Fibroblast of upper back skin (primary cell): ENCODE measurements around the gene UBE2L3.
"Not testable (repeated sequence)": the region's sequence is repeated elsewhere in the genome, so short reads cannot be mapped to it uniquely, and the experiment has no call there.

Source experiments
- DNase-seq: peaks from one replicate; pipeline ENCODE4 v3.0.0-alpha.2; 2013

The UBE2L3 gene

GRCh38 chr22:21573293-21573734, 5.8 kb downstream of the UBE2L3 start:
- no peak for DNase-seq

- no peak for DNase-seq
Observed at GRCh38 chr22:21573750-21574494, 6.4 kb downstream of the UBE2L3 start.

- DNase-seq, result no peak
Observed at GRCh38 chr22:21579474-21579851, 11.9 kb downstream of the UBE2L3 start.

GRCh38 chr22:21580623-21581007, 13.1 kb downstream of the UBE2L3 start:
- not testable (repeated sequence) for DNase-seq

- not testable (repeated sequence) for DNase-seq
Observed at GRCh38 chr22:21581009-21581713, 13.6 kb downstream of the UBE2L3 start.

- no peak for DNase-seq
Observed at GRCh38 chr22:21582801-21583740, 15.6 kb downstream of the UBE2L3 start.

DNA sequence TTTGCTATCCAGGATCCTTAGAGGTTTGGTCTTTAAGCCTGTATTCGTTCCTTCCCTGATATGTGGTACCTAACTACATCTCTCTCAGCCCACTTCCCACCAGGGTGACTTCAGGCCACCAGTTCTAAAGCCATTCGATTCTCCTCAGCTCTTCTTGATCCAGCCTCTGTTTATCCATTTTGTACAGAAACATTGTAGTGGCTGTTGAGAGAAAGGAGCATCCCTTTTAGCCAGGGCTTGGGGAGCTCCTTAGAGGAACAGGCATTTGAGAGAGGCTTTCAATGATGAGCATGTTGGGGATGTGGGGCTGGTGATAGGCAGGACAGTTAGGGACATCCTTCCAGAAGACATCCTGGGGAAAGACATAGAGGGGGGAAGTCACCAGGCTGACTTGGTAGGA, 17.9 kb downstream of the UBE2L3 start:
- DNase-seq, result no peak

GRCh38 chr22:21587803-21588611, 20.5 kb downstream of the UBE2L3 start:
- DNase-seq, result peak; percentile 31

DNA sequence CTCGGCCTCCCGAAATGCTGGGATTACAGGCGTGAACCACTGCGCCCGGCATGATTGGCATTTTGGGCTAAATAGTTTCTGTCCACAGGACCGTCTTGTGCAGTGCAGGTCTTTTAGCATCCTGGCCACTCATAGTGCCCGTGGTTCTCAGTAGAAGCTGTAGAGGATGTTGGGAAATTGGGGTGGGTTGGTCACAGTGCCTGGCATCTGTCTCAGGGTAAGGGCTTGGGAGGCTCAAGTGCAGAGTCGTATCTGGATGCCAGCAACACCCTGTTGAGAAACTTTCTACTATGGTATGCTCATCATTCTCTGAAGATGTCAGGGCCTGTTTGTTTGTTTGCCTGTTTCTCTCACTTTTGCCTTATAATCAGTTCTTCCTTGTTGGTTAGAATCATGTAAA, 21.9 kb downstream of the UBE2L3 start:
- DNase-seq, result no peak

DNA sequence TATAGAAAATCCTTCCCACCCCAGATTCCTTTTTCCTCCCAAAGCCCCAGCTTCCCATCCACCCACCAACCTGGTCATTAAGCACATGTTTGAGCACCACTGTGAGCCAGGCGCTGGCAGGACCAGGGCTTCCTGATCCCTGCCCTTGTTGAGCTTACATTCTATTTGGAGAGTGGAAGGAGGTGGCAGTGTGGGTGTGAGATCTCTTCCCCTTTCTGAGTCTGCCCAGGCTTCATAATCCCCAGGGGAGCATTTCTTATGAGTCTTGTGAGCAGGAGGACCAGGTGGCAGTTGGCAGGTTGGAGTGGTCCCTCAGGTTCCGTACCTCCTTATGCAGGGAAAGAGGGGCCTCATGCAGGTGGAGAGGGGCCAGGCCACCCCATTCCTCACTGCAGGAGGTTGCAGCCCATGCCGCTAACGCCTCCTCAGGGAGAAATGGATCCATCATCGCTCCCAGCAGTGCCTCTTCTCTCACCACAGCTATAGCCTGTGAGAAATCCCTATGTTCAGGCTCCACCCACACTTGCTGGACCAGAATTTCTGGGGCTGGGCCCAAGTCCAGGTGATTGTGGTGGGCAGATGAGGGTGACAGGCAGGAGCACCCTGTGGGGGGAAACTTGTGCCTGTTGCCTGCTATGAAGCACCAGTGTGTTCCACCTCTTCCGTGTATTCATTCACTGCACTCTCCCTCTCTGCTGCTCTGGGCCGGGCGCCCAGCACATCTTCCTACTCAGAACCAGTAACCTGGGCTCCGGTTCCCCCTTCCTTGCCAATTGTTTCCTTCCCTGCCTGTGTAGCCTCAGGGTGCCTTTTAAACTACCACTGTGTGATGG, 23.5 kb downstream of the UBE2L3 start:
- no peak for DNase-seq

DNA sequence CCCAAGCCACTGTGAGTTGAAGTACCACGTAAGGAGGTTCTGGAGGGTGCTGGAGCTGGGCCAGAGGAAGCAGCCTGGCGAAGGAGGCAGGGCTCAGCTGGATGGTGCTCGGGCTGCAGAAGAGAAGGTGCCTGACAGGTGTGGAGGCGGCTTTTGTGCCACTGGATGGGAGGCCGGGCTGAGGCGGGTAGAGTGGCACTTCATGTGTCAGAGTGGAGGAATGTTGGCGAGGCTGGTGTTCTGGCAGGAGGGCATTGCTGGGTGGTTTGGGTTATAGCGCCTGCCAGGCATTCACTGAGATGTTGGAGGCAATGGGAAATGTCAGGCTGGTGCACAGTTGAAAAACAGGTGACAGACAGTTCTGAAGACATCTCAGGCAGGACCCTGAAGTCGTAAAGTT, 24.2 kb downstream of the UBE2L3 start:
- DNase-seq, result no peak

DNA sequence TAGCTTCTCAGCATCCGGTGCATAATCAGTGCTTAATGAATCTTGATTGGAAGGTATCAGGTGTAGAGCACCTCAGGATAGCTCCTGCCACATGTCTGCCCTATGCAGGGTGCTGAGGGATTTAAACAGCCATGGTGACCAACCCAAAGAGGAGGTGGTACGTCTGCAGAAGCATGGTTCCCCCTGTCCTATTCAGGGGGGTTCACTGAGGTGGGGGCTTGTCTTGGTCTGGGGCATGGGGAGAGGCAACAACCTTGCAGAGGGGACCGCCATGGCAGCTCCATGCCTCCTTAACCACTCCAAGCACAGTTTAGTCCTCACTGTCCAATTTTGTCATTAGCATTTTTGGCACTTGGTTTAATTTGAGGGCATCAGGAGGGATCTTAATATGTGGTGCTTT, 24.9 kb downstream of the UBE2L3 start:
- DNase-seq, result no peak

GRCh38 chr22:21593406-21594232, 26.1 kb downstream of the UBE2L3 start:
- DNase-seq, result no peak

DNA sequence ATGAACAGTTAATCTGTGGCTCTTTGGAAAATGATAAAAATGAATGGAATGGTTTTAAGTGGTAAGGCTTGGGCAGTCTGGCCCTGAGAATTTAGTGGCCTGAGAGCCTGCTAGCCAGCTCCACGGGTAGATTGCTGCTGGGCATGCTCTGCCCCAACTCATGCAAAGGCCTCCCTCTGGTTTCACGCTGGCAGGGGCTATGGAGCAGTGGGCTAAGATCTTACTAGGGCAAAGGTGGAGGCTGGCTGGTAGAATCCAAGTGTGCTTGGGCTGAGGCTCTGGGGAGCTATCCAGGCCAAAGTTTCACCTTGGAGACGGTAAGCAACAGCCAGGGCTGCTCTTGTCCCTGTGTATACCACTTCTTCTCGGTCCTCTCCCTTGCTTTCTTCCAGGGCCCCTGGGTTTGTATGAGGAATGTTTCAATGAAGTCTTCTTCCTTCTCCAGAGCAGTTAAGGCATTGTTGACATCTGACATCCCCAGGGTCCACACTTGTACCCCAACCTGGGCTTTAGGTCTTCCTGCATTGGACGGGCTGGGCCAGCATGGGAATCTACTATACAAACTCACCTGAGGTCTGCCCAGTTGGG, 27.4 kb downstream of the UBE2L3 start:
- DNase-seq, result no peak

DNA sequence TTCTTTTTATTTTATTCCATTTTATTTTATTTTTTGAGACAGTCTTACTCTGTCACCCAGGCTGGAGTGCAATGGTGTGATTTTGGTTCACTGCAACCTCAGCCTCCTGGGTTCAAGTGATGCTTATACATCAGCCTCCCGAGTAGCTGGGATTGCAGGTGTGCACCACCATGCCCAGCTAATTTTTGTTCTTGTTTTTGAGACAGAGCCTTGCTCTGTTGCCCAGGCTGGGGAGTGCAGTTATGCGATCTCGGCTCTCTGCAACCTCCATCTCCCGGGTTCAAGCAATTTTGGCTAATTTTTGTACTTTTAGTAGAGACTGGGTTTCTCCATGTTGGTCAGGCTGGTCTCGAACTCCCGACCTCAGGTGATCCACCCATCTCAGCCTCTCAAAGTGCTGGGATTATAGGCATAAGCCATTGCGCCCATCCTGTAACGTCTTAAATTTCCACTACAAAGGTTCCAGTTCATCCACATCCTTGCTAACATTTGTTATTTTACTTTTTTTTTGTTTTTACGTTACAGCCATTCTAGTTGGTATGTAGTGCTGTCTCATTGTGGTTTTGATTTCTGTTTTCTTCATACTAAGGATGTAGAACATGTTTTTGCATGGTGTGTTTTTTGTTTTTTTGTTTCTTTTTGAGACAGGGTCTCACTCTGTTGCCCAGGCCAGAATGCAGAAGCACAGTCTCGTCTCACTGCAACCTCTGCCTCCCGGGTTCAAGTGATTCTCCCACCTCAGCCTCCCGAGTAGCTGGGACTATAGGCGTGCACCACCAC, 29.0 kb downstream of the UBE2L3 start:
- not testable (repeated sequence) for DNase-seq

DNA sequence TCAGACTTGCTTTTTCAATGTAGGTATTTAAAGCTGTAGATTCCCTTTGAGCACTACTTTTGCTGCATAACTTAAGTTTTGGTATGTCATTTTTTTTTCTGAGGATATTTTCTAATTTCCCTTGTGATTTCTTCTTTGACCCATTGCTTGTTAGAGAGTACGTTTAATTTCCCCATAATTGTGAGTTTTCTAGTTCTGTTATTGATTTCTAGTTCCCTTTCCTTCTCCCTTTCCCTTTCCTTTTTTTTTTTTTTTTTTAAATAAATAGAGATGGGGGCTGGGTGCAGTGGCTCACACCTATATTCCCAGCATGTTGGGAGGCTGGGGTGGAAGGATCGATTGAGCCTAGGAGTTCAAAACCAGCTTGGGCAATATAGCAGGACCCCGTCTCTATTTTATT, 30.8 kb downstream of the UBE2L3 start:
- DNase-seq, result no peak

GRCh38 chr22:21599053-21599893, 31.8 kb downstream of the UBE2L3 start:
- no peak for DNase-seq

- DNase-seq, result no peak
Observed at GRCh38 chr22:21602579-21602978, 35.1 kb downstream of the UBE2L3 start.
